K562 (cell line): ENCODE measurements around the gene ZNF165. TPM values are rescaled to one million over a fixed set of nuclear protein-coding genes. Genes with fewer than 3 reads are reported as not detected.

Experiments used
- CHD4 ChIP-seq: fragments of 200-600 bp; sonication (generic); IDR thresholded peaks from 3 replicates; pipeline ENCODE4 v1.6.1; 2012; ENCODE audit warnings: low read depth, mild to moderate bottlenecking, mixed read lengths, low read length, inconsistent platforms; ENCODE audit not compliant: insufficient read depth, insufficient replicate concordance, poor library complexity, severe bottlenecking
- E2F8 ChIP-seq: fragments of 450-650 bp; IDR thresholded peaks from 2 replicates; pipeline ENCODE4 v1.7.1; 2018; ENCODE audit warnings: mild to moderate bottlenecking, low read depth; ENCODE audit not compliant: partially characterized antibody
- ERF ChIP-seq: fragments of 450-650 bp; formaldehyde crosslinking; IDR thresholded peaks from 2 replicates; pipeline ENCODE4 v1.4.0; 2020; ENCODE audit warnings: mild to moderate bottlenecking, mixed read lengths
- FOXM1 ChIP-seq, 2 experiments: fragments of 450-650 bp in 1 of 2; sonication (generic) in 1 of 2; formaldehyde crosslinking in 1 of 2; IDR thresholded peaks; 2 replicates each; pipeline versions ENCODE4 v1.6.1 to v1.9.0; 2017 to 2022; ENCODE audit warnings: low read depth in 2 of 2, mild to moderate bottlenecking in 2 of 2, missing genetic modification reagents in 1 of 2, moderate library complexity in 1 of 2
- HDAC1 ChIP-seq, 2 experiments: fragments of 450-650 bp; IDR thresholded peaks; 2 replicates each; pipeline ENCODE4 v1.6.1; 2016 to 2017; ENCODE audit warnings: inconsistent platforms in 1 of 2, mild to moderate bottlenecking in 1 of 2, moderate library complexity in 1 of 2
- KLF1 ChIP-seq: fragments of 450-650 bp; IDR thresholded peaks from 2 replicates; pipeline ENCODE4 v1.6.1; 2016; ENCODE audit warnings: missing genetic modification characterization, missing compliant biosample characterization
- LEF1 ChIP-seq: fragments of 450-650 bp; IDR thresholded peaks from 2 replicates; pipeline ENCODE4 v1.6.1; 2016; ENCODE audit warnings: mild to moderate bottlenecking
- MYC ChIP-seq, 2 experiments: fragments of 250-450 bp in 1 of 2; sonication (Bioruptor Pico) in 1 of 2; IDR thresholded peaks; 2 replicates each; pipeline versions ENCODE4 v1.5.1 to v1.6.1; 2012 to 2021; ENCODE audit warnings: low read depth in 2 of 2, borderline replicate concordance in 1 of 2, improper control_type of control experiment in 1 of 2, low read length in 1 of 2, mild to moderate bottlenecking in 1 of 2, moderate library complexity in 1 of 2
- PBX2 ChIP-seq, 2 experiments: IDR thresholded peaks in 1 of 2; conservative IDR thresholded peaks in 1 of 2; 2 replicates each; pipeline ENCODE4 v1.6.1; 2016; ENCODE audit warnings: low read depth in 2 of 2, mild to moderate bottlenecking in 1 of 2, missing compliant biosample characterization in 1 of 2, missing genetic modification characterization in 1 of 2, moderate library complexity in 1 of 2
- POLR2H ChIP-seq: IDR thresholded peaks from 2 replicates; pipeline ENCODE4 v1.6.1; 2016; ENCODE audit warnings: missing genetic modification characterization, low read depth, mild to moderate bottlenecking, control low read depth, missing compliant biosample characterization, moderate library complexity
- PTBP1 ChIP-seq: fragments of 200-400 bp; formaldehyde crosslinking; IDR thresholded peaks from 2 replicates; pipeline ENCODE4 v1.6.1; 2017; ENCODE audit warnings: low read depth, low read length
- SIX5 ChIP-seq, 2 experiments: IDR thresholded peaks; 2 replicates each; pipeline ENCODE4 v1.6.1; 2011; ENCODE audit warnings: low read length in 2 of 2, borderline replicate concordance in 1 of 2, low read depth in 1 of 2, mild to moderate bottlenecking in 1 of 2, moderate library complexity in 1 of 2; ENCODE audit not compliant: insufficient read depth in 1 of 2
- SP2 ChIP-seq: IDR thresholded peaks from 2 replicates; pipeline ENCODE4 v1.6.1; 2011; ENCODE audit warnings: mild to moderate bottlenecking, low read depth, low read length, moderate library complexity; ENCODE audit not compliant: poor library complexity, severe bottlenecking; ENCODE audit errors: extremely low read depth
- SUPT5H ChIP-seq: fragments of 450-650 bp; IDR thresholded peaks from 2 replicates; pipeline ENCODE4 v1.6.1; 2016
- TCFL5 ChIP-seq: fragments of 250-450 bp; sonication (Bioruptor Pico); conservative IDR thresholded peaks from 2 replicates; pipeline ENCODE4 v1.6.1; 2021; ENCODE audit warnings: mild to moderate bottlenecking, moderate library complexity, matching md5 sums
- XRCC5 ChIP-seq: fragments of 200-400 bp; formaldehyde crosslinking; IDR thresholded peaks from 2 replicates; pipeline ENCODE4 v1.6.1; 2017; ENCODE audit warnings: low read depth, mild to moderate bottlenecking, low read length
- ZBTB7A ChIP-seq: IDR thresholded peaks from 2 replicates; pipeline ENCODE4 v1.6.1; 2011; ENCODE audit warnings: low read depth, mild to moderate bottlenecking, low read length, moderate library complexity, borderline replicate concordance; ENCODE audit not compliant: control insufficient read depth
- ZNF143 ChIP-seq: sonication (generic); formaldehyde crosslinking; IDR thresholded peaks from 2 replicates; pipeline ENCODE4 v1.9.0; 2022; ENCODE audit warnings: mild to moderate bottlenecking, missing genetic modification reagents
- ZNF583 ChIP-seq: fragments of 250-450 bp; sonication (Bioruptor Pico); IDR thresholded peaks from 2 replicates; pipeline ENCODE4 v1.4.0; 2020
- ZNF696 ChIP-seq: fragments of 250-450 bp; sonication (Bioruptor Pico); conservative IDR thresholded peaks from 2 replicates; pipeline ENCODE4 v1.4.0; 2020; ENCODE audit warnings: mild to moderate bottlenecking, moderate library complexity
- polyA plus RNA-seq, 8 experiments: library from polyadenylated mRNA; depleted of rRNA in 4 of 8; stranded (reverse) in 5 of 8; unstranded in 3 of 8; fragments of >200 nt; fragmentation: Nextera tagmentation in 2 of 8; fragmentation: Illumina TruSeq in 1 of 8; extraction: Ambion mirVana in 2 of 8; extraction: Trizol in 1 of 8; gene quantifications; 2 replicates each; pipeline versions ENCODE4 v1.2.1 to v1.2.3, GENCODE V29; 2011 to 2014; ENCODE audit warnings: inconsistent platforms in 1 of 8, missing spikeins in 1 of 8
- total RNA-seq, 7 experiments: library from RNA; depleted of rRNA in 6 of 7; stranded (reverse); fragments of >200 nt in 6 of 7; fragmentation: Illumina TruSeq in 2 of 7; extraction: Trizol in 2 of 7; gene quantifications; 2 replicates each; pipeline versions ENCODE4 v1.2.1 to v1.2.3, GENCODE V29; 2011 to 2021; ENCODE audit warnings: low replicate concordance in 1 of 7

Gene ZNF165
- total and polyA plus RNA-seq, 9 of the 15 experiments (the other 6 are each of a cell fraction or from before 2014, with no cell fraction given), result 0.82 to 3.6 (median 1.2) TPM

- TF ChIP-seq MYC (IDR thresholded peaks at IDR 0.05; ENCODE audit: low read depth, low read length), result peak; percentile 84
- peak; percentile 75 for TF ChIP-seq MYC (CRISPR knock-in tag; IDR thresholded peaks at IDR 0.05; ENCODE audit: borderline replicate concordance, low read depth)
- no peak for TF ChIP-seq ZNF696 (CRISPR knock-in tag)
- TF ChIP-seq E2F8, result peak; percentile 82
- TF ChIP-seq PTBP1, result no peak
- peak; percentile 54 to 85; a peak in 2 of 4 replicates for TF ChIP-seq HDAC1 (IDR thresholded peaks at IDR 0.05)
- TF ChIP-seq ZBTB7A, result peak; percentile 90
- TF ChIP-seq TCFL5 (CRISPR knock-in tag), result no peak
- no peak for TF ChIP-seq PBX2 (CRISPR knock-in tag; IDR thresholded peaks at IDR 0.05; ENCODE audit: low read depth)
- peak; percentile 43 for TF ChIP-seq PBX2 (tag; conservative IDR thresholded peaks at IDR 0.05; ENCODE audit: low read depth)
- peak; percentile 14; the same call in 1 of the 2 replicates for TF ChIP-seq LEF1
- no peak; the same call in 1 of the 2 replicates for TF ChIP-seq KLF1 (tag)
- TF ChIP-seq POLR2H (tag), result peak; percentile 82
- TF ChIP-seq FOXM1 (IDR thresholded peaks at IDR 0.05; ENCODE audit: low read depth), result peak; percentile 98
- peak; percentile 71; the same call in 1 of the 2 replicates for TF ChIP-seq FOXM1 (CRISPR knock-in tag; IDR thresholded peaks at IDR 0.05; ENCODE audit: low read depth)
- TF ChIP-seq ZNF583 (CRISPR knock-in tag), result 0 out of 2 replicates have a peak, but pooled peaks have one; percentile 30
- peak; percentile 32 for TF ChIP-seq SP2
- no peak for TF ChIP-seq ZNF143
- peak; percentile 27 for TF ChIP-seq CHD4
- TF ChIP-seq XRCC5, result peak; percentile 100
- TF ChIP-seq SUPT5H, result peak; percentile 93
- TF ChIP-seq ERF (CRISPR knock-in tag), result no peak
- peak in 1 of 2 experiments; percentile 48; a peak in 2 of 4 replicates for TF ChIP-seq SIX5 (IDR thresholded peaks at IDR 0.05; ENCODE audit: borderline replicate concordance in 1 of 2, insufficient read depth in 1 of 2, low read depth in 1 of 2, low read length in 2 of 2)
Observed at GRCh38 chr6:28136585-28137504, 56.5 kb downstream of the ZNF165 start (continued).
